NB4 (cell line): Measurements from ENCODE around the gene THAP10.

Experiments
- POLR2A ChIP-seq: IDR thresholded peaks from 2 replicates; pipeline ENCODE4 v1.6.1; 2011; ENCODE audit warnings: mild to moderate bottlenecking; ENCODE audit not compliant: insufficient read length; ENCODE audit errors: extremely low read depth
- TF ChIP-seq, protein P1 (sequence below): IDR thresholded peaks from one replicate; pipeline ENCODE4 v1.5.1; 2012; ENCODE audit warnings: low read depth, low read length

DNA sequence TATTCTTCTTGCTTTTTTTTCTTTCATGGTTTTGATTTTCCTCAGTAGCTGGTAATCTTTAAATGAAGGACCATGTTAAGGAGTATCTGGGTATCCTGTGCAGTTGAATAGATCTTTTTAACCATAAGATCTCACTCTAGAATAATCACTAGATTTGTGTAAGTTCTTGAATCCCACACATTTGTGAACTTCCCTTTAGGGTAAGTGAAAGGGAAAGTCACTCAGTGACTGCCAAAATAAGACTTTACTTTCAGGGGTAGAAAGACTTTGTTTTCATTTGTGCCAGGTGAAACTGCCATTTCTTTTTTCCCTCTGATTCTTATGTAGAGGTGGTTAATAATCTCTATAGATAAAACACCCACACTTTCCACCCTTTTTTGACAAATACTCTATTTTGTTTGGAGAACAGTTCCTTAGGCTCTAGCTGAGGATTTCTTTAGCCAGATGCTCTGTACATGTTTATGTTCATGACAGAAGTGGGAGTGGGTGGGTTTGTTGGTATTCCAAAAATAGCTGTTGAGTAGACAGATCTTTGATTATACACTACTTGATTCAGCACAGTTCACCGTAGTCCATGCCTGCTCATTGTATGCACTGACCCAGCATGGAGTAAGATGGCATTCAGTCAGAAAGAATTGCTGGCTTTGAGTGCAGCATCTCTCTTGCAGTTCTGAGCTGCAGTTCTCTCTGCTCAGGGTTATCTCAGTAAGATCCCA, 28.9 kb upstream of the THAP10 start:
- TF ChIP-seq, protein P1, sequence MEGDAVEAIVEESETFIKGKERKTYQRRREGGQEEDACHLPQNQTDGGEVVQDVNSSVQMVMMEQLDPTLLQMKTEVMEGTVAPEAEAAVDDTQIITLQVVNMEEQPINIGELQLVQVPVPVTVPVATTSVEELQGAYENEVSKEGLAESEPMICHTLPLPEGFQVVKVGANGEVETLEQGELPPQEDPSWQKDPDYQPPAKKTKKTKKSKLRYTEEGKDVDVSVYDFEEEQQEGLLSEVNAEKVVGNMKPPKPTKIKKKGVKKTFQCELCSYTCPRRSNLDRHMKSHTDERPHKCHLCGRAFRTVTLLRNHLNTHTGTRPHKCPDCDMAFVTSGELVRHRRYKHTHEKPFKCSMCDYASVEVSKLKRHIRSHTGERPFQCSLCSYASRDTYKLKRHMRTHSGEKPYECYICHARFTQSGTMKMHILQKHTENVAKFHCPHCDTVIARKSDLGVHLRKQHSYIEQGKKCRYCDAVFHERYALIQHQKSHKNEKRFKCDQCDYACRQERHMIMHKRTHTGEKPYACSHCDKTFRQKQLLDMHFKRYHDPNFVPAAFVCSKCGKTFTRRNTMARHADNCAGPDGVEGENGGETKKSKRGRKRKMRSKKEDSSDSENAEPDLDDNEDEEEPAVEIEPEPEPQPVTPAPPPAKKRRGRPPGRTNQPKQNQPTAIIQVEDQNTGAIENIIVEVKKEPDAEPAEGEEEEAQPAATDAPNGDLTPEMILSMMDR, result no peak
- TF ChIP-seq POLR2A, result no peak
